Lower leg skin (tissue), 4 donors: ENCODE results near the gene TAS2R16. TPM values are rescaled to one million over a fixed set of nuclear protein-coding genes. Genes with fewer than 3 reads are reported as not detected.
"Not testable (repeated sequence)": the region's sequence is repeated elsewhere in the genome, so short reads cannot be mapped to it uniquely, and the experiment has no call there.

Experiments
- DNase-seq, 2 donors: peaks; one replicate each; pipeline ENCODE4 v3.0.0-alpha.2; 2019; ENCODE audit warnings: low spot score in 2 of 2
- H3K4me3 ChIP-seq: fragments of 200-600 bp; sonication (generic); 2 replicates; pipeline ENCODE4 v1.5.1; 2017; ENCODE audit warnings: mild to moderate bottlenecking, low read depth; ENCODE audit not compliant: poor library complexity, severe bottlenecking
- POLR2A ChIP-seq, 2 donors: fragments of 450-650 bp; IDR thresholded peaks; one replicate each; pipeline ENCODE4 v1.6.1; 2016 to 2017; ENCODE audit warnings: antibody characterized with exemption in 2 of 2, mild to moderate bottlenecking in 1 of 2, moderate library complexity in 1 of 2
- WGBS, 2 donors: methylation state at CpG; one replicate each; pipeline ENCODE4 v1.1.5; 2018; 5-methylcytosine and 5-hydroxymethylcytosine counted together
- intact Hi-C: fragments of 100-400 bp; cut with DNase I; formaldehyde crosslinking; loops from one replicate; pipeline ENCODE4 v1.15.0; 2023; ENCODE audit warnings: low total_unique reads
- total RNA-seq, 4 donors: library from RNA; depleted of rRNA; stranded (reverse); fragments of >200 nt; gene quantifications; one replicate each; pipeline ENCODE4 v1.1.0, GENCODE V29; 2016
- TF ChIP-seq, protein P1 (sequence below), 3 donors: fragments of 450-650 bp; IDR thresholded peaks; one replicate each; pipeline ENCODE4 v1.5.1; 2016; ENCODE audit warnings: antibody characterized with exemption in 3 of 3, mild to moderate bottlenecking in 3 of 3, moderate library complexity in 2 of 3

TAS2R16 gene
- total RNA-seq, 4 donors from 2014 or later: not detected

DNA sequence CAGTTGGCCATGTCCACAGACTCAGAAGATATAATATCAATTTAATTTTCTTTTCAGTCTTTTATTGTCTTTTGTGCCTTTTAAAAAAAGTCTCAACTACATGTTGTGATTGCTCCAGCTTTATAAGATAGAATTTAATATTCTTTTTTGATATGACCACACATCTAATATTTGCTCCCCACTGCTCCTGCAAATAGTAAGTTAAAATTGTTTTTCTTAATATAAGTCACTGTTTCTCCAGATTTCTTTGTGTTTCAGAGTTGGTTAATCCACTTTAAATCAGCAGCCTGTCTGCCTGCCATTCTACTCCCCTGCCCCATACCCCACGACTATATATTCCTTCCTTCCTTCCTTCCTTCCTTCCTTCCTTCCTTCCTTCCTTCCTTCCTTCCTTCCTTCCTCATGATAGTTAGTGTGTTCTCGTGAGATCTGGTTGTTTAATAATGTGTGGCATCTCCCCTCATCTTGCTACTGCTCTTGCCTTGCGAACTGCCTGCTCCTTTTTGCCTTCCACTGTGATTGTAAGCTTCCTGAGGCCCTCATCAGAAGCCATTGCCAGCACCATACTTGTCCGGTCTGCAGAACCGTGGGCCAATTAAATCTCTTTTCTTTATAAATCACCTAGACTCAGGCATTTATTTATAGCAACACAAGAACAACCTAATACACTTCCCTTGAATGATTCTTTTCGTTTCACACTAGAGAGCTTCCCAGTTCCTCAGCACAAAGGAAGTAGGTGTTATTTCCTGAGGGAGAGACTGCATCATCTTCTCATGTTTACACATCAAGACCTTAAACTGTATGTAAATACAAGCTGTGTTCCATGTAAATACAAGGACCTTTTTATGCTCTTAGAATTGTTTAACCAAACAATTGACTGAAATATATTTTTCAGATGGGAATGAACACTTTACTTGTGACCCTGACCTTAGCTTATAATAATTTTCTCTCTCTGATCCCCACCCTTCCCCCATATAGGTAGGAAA, 24.5 kb downstream of the TAS2R16 start:
- TF ChIP-seq POLR2A (IDR thresholded peaks at IDR 0.05): no peak
- TF ChIP-seq, protein P1, sequence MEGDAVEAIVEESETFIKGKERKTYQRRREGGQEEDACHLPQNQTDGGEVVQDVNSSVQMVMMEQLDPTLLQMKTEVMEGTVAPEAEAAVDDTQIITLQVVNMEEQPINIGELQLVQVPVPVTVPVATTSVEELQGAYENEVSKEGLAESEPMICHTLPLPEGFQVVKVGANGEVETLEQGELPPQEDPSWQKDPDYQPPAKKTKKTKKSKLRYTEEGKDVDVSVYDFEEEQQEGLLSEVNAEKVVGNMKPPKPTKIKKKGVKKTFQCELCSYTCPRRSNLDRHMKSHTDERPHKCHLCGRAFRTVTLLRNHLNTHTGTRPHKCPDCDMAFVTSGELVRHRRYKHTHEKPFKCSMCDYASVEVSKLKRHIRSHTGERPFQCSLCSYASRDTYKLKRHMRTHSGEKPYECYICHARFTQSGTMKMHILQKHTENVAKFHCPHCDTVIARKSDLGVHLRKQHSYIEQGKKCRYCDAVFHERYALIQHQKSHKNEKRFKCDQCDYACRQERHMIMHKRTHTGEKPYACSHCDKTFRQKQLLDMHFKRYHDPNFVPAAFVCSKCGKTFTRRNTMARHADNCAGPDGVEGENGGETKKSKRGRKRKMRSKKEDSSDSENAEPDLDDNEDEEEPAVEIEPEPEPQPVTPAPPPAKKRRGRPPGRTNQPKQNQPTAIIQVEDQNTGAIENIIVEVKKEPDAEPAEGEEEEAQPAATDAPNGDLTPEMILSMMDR (IDR thresholded peaks at IDR 0.05): no peak
- intact Hi-C loops: no loop called here
- DNase-seq: no peak
- 59 to 62% methylated on average over 5 to 6 of the region's 6 CpGs for WGBS, 2 donors
- H3K4me3 ChIP-seq: no peak overlapping the region

GRCh38 chr7:122968389-122968788, 27.1 kb downstream of the TAS2R16 start:
- no peak overlapping the region for H3K4me3 ChIP-seq
- no peak for DNase-seq
- TF ChIP-seq, protein P1 (IDR thresholded peaks at IDR 0.05): no peak
- TF ChIP-seq POLR2A (IDR thresholded peaks at IDR 0.05): no peak
- intact Hi-C loops: no loop called here
- WGBS, 2 donors: 70 to 72% methylated on average over 4 of the region's 4 CpGs

DNA sequence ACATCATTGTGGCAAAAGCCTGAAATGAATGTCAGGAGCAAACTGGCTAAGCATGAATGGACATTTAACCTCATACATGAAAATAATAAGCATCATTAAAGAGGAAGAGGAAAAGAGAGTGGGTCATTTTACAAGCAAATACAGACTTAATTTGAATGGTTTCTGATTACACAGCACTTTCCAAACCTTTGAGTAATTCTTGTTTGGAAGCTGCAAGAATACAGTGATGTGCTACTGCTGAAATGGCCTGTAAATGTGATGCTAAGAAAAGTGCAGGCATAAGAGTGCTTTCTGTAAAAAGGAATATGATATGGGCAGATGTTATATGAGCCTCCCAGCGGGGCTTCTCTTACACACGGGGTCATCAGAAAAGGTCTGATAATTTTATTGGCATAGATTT, 30.2 kb downstream of the TAS2R16 start:
- no peak overlapping the region for H3K4me3 ChIP-seq
- TF ChIP-seq POLR2A (IDR thresholded peaks at IDR 0.05): no peak
- TF ChIP-seq, protein P1 (IDR thresholded peaks at IDR 0.05): no peak
- no peak for DNase-seq
- intact Hi-C loops: no loop called here
- 79 to 81% methylated on average over 2 of the region's 2 CpGs for WGBS, 2 donors

DNA sequence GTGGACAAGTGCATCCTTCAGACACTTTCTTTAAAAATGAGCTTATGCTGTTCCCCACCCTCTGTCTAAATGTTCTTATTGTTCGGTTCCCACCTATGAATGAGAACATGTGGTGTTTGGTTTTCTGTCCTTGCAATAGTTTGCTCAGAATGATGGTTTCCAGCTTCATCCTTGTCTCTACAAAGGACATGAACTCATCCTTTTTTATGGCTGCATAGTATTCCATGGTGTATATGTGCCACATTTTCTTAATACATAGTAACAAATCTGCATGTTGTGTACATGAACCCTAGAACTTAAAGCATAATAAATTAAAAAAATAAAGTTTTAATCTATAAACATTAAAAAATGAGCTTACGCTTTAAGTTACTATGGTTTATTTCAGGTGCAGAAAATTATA, 41.8 kb downstream of the TAS2R16 start:
- H3K4me3 ChIP-seq, intact Hi-C loops, DNase-seq: not testable (repeated sequence)
- WGBS, 2 donors: 94 to 99% methylated on average over 2 of the region's 2 CpGs

- H3K4me3 ChIP-seq: no peak overlapping the region
- intact Hi-C loops: no loop called here
- no peak for TF ChIP-seq POLR2A (IDR thresholded peaks at IDR 0.05)
- TF ChIP-seq, protein P1 (IDR thresholded peaks at IDR 0.05): no peak
- no peak for DNase-seq
- WGBS, 2 donors: 58 to 60% methylated on average over 2 of the region's 2 CpGs
These were observed 44.5 kb downstream of the TAS2R16 start for GRCh38 chr7:122951006-122951405.

- no peak for TF ChIP-seq POLR2A (IDR thresholded peaks at IDR 0.05)
- TF ChIP-seq, protein P1 (IDR thresholded peaks at IDR 0.05): no peak
- H3K4me3 ChIP-seq: no peak overlapping the region
- 75% methylated on average over 1 of the region's 1 CpG for WGBS, 2 donors
- intact Hi-C loops: no loop called here
- DNase-seq: no peak
These were observed 46.3 kb downstream of the TAS2R16 start for GRCh38 chr7:122949186-122949585.

Other genes starting within 250 kb of the TAS2R16 start
- gene CADPS2, start 109.2 kb downstream of the TAS2R16 start, total RNA-seq: 10 to 100 TPM in 1 of 4 donors, 1 to 10 TPM in 3; 4.1 to 11.6 (median 6.5) TPM
- not detected for gene SLC13A1, start 204.3 kb upstream of the TAS2R16 start, total RNA-seq